Pancreas (tissue), 10 donors: ENCODE data around the gene VAMP7. TPM values are rescaled to one million over a fixed set of nuclear protein-coding genes. Genes with fewer than 3 reads are reported as not detected.

Experiments
- ATAC-seq, 4 donors: fragments of 200-7000 bp; cut with Tn5 transposase; one replicate each; pipeline versions ENCODE4 v1.8.0 to v1.9.1; 2020; ENCODE audit warnings: mild to moderate bottlenecking in 4 of 4, moderate library complexity in 4 of 4
- DNase-seq, 6 donors: peaks; one replicate each; pipeline ENCODE4 v3.0.0-alpha.2; 2020
- FAIRE-seq: peaks from 2 replicates; lab custom pipeline; 2012; peaks lifted over from hg19 to GRCh38; lab: Jason Lieb, UNC
- H3K27ac ChIP-seq, 4 donors: fragments of 200-600 bp; sonication (generic); 1 replicate in 3 of 4; 2 replicates in 1 of 4; pipeline versions ENCODE4 v1.5.0 to v1.8.0; 2020
- H3K27me3 ChIP-seq, 4 donors: fragments of 200-600 bp; one replicate each; pipeline ENCODE4 v1.8.0; 2021
- H3K36me3 ChIP-seq, 3 donors: fragments of 200-600 bp; sonication (generic) in 1 of 3; one replicate each; pipeline versions ENCODE4 v1.5.0 to v1.8.0; 2020 to 2021
- H3K4me1 ChIP-seq, 3 donors: fragments of 200-600 bp; one replicate each; pipeline ENCODE4 v1.8.0; 2021
- H3K4me3 ChIP-seq, 4 donors: fragments of 200-600 bp; sonication (generic) in 2 of 4; one replicate each; pipeline versions ENCODE4 v1.5.0 to v1.8.0; 2020 to 2021
- H3K9me3 ChIP-seq, 4 donors: fragments of 200-600 bp; one replicate each; pipeline ENCODE4 v1.8.0; 2021
- WGBS, 2 donors: extraction: QIAGEN DNeasy Blood & Tissue Kit; methylation state at CpG; one replicate each; pipeline ENCODE4 v1.1.7; 2013; 5-methylcytosine and 5-hydroxymethylcytosine counted together
- intact Hi-C, 3 donors: fragments of 100-400 bp; cut with DNase I; formaldehyde crosslinking; loops; one replicate each; pipeline versions ENCODE4 v1.11.1 to v1.14.2; 2022
- polyA plus RNA-seq, 2 donors: library from polyadenylated mRNA; stranded (reverse); fragments of 200-250 nt; gene quantifications; one replicate each; pipeline ENCODE4 v1.2.3, GENCODE V29; 2013
- total RNA-seq, 6 donors: library from RNA; stranded (reverse); fragmentation: NEBNext Ultra II Directional in 4 of 6; extraction: Animal tissue kit (Norgen Biotek cat#: 25700) in 4 of 6; gene quantifications; one replicate each; pipeline versions ENCODE4 v1.2.1 to v1.2.4, GENCODE V29; 2021 to 2023
- TF ChIP-seq, protein P1 (sequence below), 4 donors: fragments of 200-600 bp; sonication (generic) in 3 of 4; IDR thresholded peaks; one replicate each; pipeline versions ENCODE4 v1.5.0 to v1.8.0; 2021; ENCODE audit warnings: antibody characterized with exemption in 4 of 4
- donor health status: healthy with polysubstance abuse.
- donor health status: DM: no; HTN: no; CAD: no; lungs with moderate emphysema.
- donor health status: DM: no; HTN: no; CAD: no.
- donor health status: control.
- donor health status: control.
- donor health status: Bipolar disorder and iron deficiency.
- donor health status: DM: yes; HTN: yes; CAD: no.
- donor health status: DM: no; HTN: no; CAD: no.
- donor health status: DM: no; HTN: no; CAD: no.
- donor health status: DM: yes; HTN: yes; CAD: no.

Gene VAMP7
- total and polyA plus RNA-seq, 8 donors: 7.0 to 16.4 (median 11.4) TPM

DNA sequence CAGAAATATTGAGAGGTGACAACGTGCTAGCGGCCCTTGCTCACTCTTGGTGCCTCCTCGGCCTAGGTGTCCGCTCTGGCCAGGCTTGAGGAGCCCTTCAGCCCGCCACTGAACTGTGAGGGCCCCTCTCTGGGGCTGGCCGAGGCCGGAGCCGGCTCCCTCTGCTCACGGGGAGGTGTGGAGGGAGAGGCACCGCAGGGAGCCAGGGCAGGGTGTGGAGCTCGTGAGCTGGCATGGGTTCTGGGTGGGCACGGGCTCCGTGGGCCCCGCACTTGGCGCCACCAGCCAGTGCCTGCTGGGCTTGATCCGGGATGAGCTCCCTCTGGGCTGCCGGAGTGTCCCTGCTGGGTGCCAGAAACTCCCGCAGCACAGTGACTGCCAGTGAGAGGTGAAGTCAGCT, 16.0 kb upstream of the VAMP7 start:
- H3K4me3 ChIP-seq: no peak overlapping the region
- 67 to 75% methylated on average over 18 of the region's 18 CpGs for WGBS, 2 donors
- intact Hi-C loops: no loop called here
- no peaks in the 10 kb centered on the region for H3K27me3 ChIP-seq
- H3K4me1 ChIP-seq: no peaks in the 10 kb centered on the region
- no peak for ATAC-seq
- H3K36me3 ChIP-seq: no peaks in the 10 kb centered on the region
- H3K9me3 ChIP-seq: no peaks in the 10 kb centered on the region
- no peak for FAIRE-seq
- TF ChIP-seq, protein P1, sequence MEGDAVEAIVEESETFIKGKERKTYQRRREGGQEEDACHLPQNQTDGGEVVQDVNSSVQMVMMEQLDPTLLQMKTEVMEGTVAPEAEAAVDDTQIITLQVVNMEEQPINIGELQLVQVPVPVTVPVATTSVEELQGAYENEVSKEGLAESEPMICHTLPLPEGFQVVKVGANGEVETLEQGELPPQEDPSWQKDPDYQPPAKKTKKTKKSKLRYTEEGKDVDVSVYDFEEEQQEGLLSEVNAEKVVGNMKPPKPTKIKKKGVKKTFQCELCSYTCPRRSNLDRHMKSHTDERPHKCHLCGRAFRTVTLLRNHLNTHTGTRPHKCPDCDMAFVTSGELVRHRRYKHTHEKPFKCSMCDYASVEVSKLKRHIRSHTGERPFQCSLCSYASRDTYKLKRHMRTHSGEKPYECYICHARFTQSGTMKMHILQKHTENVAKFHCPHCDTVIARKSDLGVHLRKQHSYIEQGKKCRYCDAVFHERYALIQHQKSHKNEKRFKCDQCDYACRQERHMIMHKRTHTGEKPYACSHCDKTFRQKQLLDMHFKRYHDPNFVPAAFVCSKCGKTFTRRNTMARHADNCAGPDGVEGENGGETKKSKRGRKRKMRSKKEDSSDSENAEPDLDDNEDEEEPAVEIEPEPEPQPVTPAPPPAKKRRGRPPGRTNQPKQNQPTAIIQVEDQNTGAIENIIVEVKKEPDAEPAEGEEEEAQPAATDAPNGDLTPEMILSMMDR (IDR thresholded peaks at IDR 0.05): no peak
- DNase-seq: peak in 2 of 6 donors; percentile 12 to 26
- H3K27ac ChIP-seq: no peak overlapping the region

DNA sequence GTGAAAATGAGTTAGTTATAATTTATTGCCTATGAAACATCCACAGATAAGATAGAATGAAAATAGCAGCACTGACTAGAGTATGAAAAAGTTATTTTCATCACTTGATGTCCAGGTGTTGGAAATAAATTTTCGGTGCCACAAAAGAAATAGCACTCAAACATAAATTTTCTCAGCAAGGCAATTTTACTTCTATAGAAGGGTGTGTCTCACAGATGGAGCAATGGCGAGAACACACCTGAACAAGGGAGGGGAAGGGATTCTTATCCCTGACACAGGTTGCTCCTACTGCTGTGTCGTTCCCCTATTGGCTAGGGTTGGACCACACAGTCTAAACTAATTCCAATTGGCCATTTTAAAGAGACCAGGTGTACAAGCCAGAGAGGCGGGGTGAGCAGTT, 13.3 kb upstream of the VAMP7 start:
- no peak for FAIRE-seq
- no peak for ATAC-seq
- Histone ChIP-seq H3K9me3 (no peaks in the 10 kb centered on the region), H3K4me1 (no peaks in the 10 kb centered on the region), H3K36me3 (no peaks in the 10 kb centered on the region), H3K27me3 (peaks cover 0 to 7% (median 0%) of the 10 kb centered on the region in 4 donors), H3K4me3 (no peak overlapping the region), H3K27ac (no peak overlapping the region)
- WGBS, 2 donors: 39 to 53% methylated on average over 4 of the region's 4 CpGs
- no peak for DNase-seq
- intact Hi-C loops: no loop called here
- TF ChIP-seq, protein P1 (IDR thresholded peaks at IDR 0.05): no peak

DNA sequence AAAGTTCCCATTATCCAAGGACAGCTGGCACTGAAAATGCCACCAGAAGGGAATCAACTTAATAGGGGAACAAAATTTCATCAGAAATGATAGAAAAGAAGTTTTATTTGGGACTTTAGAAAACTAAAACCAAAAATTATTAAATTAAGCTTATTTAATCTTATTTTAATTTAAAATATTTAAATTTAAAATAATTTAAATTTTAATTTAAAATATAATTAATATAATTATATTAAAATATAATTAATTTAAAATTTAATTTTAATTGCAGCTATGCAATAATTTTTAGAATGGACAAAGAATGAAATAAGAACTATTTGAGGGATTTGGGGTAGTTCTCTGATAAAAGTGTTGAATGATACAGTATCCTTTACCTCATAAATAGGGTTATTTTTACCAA, 10.2 kb upstream of the VAMP7 start:
- Histone ChIP-seq H3K36me3 (no peaks in the 10 kb centered on the region), H3K27ac (no peak overlapping the region), H3K9me3 (no peaks in the 10 kb centered on the region), H3K4me3 (no peak overlapping the region), H3K4me1 (no peaks in the 10 kb centered on the region), H3K27me3 (peaks cover 0 to 14% (median 4%) of the 10 kb centered on the region in 4 donors)
- no peak for ATAC-seq
- FAIRE-seq: peak; percentile 85
- intact Hi-C loops: no loop called here
- no peak for DNase-seq
- TF ChIP-seq, protein P1 (IDR thresholded peaks at IDR 0.05): no peak

DNA sequence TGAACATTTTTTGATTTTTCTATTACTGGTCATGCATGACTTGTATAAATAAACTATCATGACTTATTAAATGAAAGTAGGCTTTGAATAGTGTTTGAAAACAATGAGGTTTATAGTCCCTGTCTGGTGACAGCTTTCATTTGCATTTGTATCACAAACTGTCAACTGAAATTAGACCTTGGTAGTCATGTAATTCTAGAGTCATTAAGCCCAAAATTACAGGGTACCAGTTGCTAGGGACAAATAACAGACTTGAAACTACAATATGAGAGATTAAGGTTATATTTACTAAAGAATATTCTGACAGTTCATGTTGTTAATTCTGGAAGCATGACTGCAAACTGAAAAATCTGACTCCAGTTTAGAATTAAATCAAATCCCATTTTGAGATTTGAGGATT, 9.2 kb upstream of the VAMP7 start:
- ATAC-seq (no peak), DNase-seq (no peak), FAIRE-seq (no peak)
- no peaks in the 10 kb centered on the region for H3K9me3 ChIP-seq
- no peak overlapping the region for H3K27ac ChIP-seq
- H3K4me3 ChIP-seq: no peak overlapping the region
- intact Hi-C loops: no loop called here
- no peaks in the 10 kb centered on the region for H3K4me1 ChIP-seq
- no peaks in the 10 kb centered on the region for H3K36me3 ChIP-seq
- TF ChIP-seq, protein P1 (IDR thresholded peaks at IDR 0.05): no peak
- H3K27me3 ChIP-seq: peaks cover 0 to 21% (median 6%) of the 10 kb centered on the region in 4 donors

- 54 to 57% methylated on average over 5 of the region's 5 CpGs for WGBS, 2 donors
- no peak for FAIRE-seq
- no peak for DNase-seq
- no peak for ATAC-seq
- TF ChIP-seq, protein P1 (IDR thresholded peaks at IDR 0.05): no peak
- intact Hi-C loops: no loop called here
- Histone ChIP-seq H3K27ac (no peak overlapping the region), H3K36me3 (no peaks in the 10 kb centered on the region), H3K27me3 (peaks cover 0 to 21% (median 6%) of the 10 kb centered on the region in 4 donors), H3K9me3 (no peaks in the 10 kb centered on the region), H3K4me1 (no peaks in the 10 kb centered on the region), H3K4me3 (no peak overlapping the region)
Measured at GRCh38 chrX:155873188-155873587, 8.0 kb upstream of the VAMP7 start.
